Dedifferentiated amniotic fluid mesenchymal stem cell (primary cell): Measurements from ENCODE around the gene PCYT2.

ENCODE experiments used
- DNase-seq: peaks from one replicate; pipeline ENCODE4 v3.0.0-alpha.2; 2016; ENCODE audit errors: extremely low spot score

Gene PCYT2

GRCh38 chr17:81914103-81914850 is 3.1 kb upstream of the PCYT2 start:
- no peak for DNase-seq

GRCh38 chr17:81913394-81914102 is 2.3 kb upstream of the PCYT2 start:
- DNase-seq, result no peak

- no peak for DNase-seq
Measured at GRCh38 chr17:81912441-81913309, 1.5 kb upstream of the PCYT2 start.

GRCh38 chr17:81911969-81912368 is 770 bp upstream of the PCYT2 start:
- DNase-seq, result no peak

GRCh38 chr17:81910840-81911276 is 341 bp downstream of the PCYT2 start:
- no peak for DNase-seq

DNA sequence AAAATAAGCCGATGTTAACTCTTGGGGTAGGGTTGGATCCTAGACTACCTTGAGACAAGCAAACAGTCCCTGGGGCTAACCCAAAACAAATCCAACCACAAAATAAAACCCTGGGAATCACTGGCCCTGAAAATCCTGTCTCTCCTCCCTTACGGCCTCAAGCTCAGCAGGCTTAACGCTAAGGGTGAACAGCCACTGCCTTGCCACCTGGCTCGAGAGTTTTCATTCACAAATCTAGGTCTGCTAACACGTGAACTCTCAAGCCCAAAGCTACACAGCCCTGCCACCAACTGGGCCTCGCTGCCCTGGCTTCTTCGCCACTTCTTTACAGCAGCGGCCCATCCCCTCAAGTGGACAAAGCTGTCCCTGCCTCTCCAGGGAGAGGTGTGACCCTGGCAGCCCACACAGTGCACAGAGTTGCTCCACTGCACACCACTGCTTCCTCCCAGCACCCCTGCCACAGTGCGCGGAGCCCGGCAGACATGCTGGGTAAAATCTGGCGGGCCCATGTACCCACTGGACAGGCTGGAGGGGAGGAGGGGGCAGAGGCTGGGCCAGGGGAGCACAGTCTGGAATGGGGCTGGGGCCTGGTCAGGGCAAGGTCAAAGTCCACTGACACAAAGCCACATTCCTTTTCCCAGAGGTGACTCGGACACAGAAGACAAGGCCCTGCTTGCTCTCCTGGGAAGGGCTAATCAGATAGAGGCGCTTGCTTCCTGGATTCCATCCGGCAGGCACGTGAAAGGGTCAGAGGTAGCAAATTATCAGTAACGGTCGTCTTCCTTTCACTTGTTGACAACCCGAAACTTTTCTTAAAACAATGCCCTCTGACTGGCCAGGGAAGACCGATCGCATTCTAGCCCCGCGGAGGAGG is 996 bp downstream of the PCYT2 start:
- no peak for DNase-seq

DNA sequence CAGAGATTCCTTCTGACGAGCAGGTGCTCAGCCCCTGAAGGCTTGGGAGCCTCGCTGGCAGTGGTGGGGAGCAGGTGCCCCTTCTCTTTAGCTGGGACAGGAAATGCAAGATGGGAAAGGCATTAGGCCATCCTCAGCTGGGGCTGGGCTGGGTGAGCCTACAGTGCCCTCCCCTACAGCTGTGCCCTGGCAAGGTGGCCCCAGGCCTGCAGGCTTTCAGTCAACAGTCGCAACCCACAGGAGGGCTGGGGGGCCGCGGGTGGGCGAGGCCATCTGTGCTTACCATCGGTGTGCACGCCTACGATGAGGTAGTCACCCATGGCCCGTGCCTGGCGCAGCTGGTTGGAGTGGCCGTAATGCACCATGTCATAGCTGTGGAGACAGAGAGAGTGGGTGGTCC is 2.0 kb downstream of the PCYT2 start:
- no peak for DNase-seq

DNA sequence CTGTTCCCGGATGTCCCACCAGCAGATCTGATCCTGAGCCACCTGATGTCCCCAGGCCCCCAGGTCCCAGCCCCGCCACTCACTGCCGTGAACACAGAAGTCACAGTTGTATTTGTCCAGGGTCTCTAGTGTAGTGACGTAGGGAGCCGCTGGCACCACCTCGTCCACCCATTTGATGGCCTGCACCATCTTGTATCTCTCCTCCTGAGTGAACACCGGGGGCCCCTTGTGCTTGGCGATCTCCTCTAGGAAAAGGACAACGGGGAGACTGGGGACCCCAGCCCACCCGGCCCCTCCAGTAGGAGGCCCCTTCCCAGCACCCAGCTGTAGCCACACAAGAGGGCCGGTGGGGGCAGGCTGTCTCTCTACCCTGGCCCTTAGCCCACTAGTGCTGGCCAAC is 2.4 kb downstream of the PCYT2 start:
- no peak for DNase-seq

DNA sequence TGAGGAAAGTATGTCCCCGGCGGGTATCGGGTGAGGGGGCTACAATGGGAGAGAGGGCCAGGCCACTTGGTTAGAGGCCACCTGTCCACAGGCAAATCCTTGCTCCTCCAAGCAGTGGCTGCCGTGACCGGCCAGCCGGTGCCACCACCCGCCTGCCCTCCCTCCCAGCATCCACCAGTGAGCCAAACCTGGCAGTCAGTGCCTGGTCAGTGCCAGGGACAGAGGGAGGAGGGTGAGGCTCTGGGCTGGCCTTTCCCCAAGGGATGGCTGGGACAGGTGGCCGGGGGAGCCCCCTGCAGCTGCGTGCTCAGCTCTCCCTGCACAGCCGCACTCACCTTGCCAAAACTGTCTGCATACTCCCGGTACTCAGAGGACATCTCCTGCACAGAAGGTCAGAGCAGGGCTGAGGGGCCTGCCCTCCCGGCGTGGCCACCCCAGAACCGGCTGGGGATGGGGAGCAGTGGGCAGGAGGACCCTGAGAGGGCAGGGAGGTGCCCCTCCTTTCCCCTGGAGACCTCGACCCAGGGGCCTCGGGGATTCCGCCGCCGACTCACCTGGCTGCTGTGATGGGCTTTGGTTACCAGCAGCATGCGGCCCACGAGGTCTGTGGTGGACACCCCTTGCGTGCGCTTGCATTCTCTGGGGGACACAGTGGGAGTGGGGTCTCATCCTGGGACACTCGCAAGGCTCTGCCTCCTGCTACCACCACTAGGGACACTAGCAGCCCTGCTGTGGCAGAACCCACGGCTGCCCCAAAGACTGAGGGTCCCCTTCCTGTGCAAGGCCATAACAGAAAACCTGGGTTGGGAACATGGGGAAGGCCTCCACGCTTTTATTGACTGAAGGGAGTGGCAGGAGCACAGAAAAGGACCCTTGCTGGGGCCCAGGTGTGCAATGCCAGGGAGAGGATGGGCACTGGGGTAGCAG is 3.7 kb downstream of the PCYT2 start:
- DNase-seq, result no peak

DNA sequence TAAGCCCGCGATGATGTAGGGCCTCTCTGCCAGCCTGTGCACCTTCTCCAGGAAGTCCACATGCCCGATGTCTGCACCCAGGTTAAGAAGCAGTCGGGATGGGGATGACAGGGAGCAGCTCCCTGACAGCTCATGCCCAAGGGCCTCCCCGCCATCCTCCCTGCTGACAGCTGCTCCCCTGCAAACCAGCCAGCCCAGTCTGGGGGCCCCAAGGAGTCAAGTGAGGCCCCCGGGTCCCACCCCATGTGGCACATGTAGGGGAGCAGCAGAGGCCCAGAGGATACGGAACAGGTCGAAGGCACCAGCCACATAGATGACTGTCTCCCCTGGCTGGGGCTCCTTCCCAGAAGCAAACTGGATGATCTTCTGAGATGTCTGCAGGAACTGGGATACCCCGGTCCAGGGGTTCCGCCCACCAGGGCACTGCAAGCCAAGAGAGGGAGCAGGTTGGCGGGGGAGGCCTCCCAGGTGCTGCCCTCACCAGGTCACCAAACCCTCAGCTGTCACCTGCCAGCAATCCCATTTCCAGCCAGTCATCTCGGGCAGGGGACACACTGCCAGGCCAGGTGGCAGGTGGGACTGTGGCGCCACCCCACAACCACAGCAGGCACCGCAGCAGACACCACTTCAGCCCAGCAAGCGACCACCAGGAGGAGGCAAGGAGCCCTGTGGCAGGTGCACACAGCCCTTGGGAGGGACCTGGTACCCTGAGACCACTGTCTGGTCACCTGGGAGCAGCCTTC is 4.6 kb downstream of the PCYT2 start:
- DNase-seq, result no peak

DNA sequence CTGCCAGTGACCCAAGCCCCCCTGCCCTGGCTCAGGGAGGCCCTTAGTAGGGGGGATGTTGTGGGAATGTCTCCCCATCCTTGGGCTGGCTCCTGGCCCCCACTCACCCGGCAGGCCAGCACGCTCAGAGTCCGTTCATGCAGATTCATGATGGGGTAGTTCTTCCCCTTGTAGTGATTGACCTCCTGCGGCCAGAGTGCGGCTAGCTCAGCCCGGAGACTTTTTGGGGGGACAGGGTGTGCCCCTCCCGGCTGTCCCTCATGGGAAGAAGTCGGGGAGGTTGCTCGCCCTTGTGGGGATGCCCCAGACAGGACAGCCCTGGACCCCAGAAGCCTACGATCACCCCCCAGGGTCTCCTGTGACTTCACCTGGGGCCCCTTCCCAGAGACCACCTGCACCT is 5.2 kb downstream of the PCYT2 start:
- no peak for DNase-seq

- no peak for DNase-seq
Measured at GRCh38 chr17:81905424-81905875, 5.7 kb downstream of the PCYT2 start.

DNA sequence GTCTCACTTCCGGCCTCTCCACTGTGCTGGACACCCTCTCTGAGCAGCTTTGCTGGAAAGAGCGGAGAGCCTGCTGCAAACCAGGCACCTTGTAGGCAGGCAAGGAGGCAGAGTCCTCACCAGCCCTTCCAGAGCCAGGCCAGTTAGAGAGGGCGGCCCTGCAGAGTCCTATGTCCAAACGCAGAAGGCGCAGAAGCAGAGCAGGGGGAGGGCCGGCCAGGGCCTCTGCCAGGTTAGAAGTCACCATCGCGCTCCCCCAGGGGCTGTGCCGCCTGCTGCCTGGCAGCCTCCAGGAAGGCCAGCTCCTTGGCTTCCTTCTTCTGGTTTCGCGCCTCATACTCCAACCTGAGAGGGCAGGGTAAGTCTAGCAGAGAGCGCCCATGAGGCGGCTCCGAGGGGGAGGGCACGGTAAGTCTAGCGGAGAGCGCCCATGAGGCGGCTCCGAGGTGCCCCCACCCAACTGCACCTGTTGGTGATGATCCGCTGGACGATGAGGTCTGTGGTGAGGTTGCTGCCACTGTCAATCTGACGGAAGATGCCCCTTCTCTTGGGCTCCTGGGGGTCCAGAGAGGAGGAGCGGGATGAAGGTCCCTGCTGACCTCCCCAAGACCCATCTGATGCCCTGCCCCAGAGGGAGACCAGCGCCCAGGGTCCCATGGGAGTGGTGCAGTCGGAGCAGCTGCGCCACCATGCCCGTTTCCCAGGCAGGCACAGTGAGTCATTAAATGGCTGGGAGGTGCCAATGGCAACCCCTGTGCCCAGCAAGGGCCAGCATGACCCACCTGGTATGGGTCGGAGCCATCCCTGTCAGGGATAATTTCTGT is 6.4 kb downstream of the PCYT2 start:
- DNase-seq, result no peak

DNA sequence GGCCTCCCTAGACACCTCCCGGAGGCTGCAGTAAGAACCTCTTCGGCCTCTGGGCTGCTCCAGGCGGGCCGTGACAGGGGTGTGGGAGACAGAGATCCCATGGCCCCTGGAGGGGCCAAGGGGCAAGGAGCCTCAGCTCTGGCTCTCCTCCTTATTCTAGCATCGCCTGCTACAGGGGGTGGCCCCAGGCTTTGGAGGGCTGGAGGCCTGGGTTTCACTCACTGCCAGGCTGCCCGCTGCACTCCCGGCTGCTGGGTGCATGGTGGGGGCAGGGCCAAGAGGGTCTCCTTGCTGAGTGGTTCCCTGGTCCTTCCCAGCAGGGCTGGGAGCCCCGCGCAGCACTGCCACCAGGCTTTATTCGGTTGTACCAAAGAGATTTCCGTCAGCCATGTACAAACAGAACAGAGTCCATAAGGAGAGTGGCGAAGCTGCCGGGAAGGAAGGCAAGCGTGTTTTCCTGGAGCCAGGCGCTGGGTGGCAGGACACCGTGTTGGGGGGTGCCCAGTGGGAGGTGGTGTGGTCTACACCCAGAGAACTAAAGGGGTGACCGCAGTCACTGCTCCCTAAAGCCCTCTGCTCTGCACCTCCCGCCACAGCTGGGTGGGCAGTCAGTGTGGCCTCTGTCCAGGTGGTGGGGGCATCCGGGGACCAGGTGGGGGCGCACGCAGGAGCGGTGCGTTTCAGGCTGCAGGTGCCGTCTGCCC is 7.2 kb downstream of the PCYT2 start:
- no peak for DNase-seq

GRCh38 chr17:81903415-81903831 is 7.8 kb downstream of the PCYT2 start:
- no peak for DNase-seq

DNA sequence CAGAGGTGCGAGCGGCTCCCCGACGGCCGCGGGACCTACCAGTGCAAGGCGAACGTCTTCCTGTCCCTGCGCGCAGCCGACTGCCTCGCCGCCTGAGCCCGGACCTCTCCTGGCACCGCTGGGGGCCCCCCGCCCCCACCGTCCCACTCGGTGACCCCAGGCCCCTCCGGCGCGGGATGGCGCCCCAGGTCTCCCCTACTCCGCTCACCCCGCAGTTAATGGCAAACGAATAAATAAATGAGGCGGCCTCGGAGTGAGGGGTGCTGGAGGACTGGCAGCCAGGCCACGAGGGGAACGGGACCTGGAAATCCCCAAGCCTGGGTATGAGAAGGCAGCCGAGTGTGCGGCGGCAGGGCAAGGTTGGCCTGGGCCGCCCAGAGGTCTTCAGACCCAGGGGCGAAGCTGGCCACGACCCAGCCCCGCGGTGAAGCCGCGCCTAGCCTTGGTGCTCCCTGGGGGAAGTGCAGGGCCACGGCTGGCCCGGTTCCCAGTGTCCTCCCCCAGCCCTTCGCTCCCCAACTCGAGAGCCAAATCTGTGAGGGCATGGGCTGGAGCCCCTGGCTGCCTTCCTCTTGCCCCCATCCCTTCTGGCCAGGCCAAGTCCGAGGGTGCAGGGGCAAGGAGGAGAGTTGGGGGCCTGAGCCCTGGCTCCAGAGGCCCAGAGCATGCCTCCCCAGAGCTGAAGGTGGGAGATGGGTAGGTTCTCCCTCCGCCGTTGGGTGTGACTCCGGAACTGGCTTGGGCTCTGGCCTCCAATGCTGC is 8.4 kb downstream of the PCYT2 start:
- DNase-seq, result no peak

DNA sequence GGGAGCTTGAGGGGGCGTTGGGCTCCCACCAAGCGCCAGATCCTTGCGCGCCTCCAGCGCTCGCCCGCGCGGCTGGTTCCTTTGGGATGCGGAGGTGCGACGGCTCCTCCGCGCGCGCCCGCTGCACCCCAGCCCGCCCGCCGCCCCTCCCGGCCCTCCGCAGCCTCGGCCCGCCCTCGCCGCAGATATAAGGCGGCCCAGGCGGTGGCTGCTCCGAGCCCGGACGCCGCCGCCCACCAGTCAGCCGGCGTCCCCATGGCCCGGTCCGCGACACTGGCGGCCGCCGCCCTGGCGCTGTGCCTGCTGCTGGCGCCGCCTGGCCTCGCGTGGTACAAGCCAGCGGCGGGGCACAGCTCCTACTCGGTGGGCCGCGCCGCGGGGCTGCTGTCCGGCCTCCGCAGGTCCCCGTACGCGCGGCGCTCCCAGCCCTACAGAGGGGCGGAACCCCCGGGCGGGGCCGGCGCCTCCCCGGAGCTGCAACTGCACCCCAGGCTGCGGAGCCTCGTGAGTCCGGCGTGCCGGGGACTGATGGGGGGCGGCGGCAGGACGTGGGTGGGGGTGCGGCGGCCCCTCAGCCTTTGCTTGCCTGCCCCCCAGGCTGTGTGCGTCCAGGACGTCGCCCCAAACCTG is 9.1 kb downstream of the PCYT2 start, which contains the start of gene NPB:
NPB (plus strand) TSS at position 216 of the 630 bp plus-strand sequence; CDS start at position 256, 40 bp downstream.
- no peak for DNase-seq
